Suppressor macrophage (primary cell): ENCODE data around the gene R3HDML.

Experiments
- DNase-seq, 4 experiments: peaks; one replicate each; pipeline ENCODE4 v3.0.0-alpha.2; 2020 to 2022

R3HDML gene

DNA sequence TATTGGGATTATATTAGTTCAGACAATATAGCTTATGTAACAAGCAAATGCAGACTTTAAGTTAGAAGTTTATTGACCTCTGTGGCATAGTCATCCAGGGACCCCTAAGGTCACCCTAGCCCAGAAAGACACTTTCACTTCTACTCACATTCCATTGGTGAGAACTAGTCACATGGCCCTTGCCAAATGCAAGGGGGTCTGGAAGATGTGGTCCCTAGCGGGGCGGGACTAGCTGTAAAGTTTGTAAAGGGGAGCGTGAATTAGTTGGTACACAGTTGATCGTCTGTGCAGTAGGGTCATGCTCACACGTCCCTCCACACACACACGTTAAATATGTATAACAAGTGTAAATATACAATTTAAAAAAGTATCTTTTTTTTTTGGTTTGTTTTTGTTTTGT is 27.9 kb downstream of the R3HDML start:
- no peak for DNase-seq

DNA sequence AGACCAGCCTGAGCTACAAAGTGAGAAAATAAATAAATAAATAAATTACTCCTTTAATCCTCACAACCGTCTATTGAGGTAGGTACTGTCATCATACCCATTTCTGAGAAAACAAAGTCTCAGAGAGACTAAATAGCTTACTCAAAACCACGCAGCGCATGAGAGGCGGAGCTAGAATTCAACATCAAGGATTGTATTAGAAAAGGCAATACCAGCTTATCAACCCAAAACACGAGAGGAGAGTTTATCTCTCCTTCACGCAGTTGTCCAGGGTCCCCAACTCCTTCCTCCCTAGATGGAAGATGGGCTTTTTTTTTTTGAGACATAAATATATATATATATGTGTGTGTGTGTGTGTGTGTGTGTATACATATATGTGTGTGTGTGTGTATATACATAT is 30.9 kb downstream of the R3HDML start:
- no peak for DNase-seq

DNA sequence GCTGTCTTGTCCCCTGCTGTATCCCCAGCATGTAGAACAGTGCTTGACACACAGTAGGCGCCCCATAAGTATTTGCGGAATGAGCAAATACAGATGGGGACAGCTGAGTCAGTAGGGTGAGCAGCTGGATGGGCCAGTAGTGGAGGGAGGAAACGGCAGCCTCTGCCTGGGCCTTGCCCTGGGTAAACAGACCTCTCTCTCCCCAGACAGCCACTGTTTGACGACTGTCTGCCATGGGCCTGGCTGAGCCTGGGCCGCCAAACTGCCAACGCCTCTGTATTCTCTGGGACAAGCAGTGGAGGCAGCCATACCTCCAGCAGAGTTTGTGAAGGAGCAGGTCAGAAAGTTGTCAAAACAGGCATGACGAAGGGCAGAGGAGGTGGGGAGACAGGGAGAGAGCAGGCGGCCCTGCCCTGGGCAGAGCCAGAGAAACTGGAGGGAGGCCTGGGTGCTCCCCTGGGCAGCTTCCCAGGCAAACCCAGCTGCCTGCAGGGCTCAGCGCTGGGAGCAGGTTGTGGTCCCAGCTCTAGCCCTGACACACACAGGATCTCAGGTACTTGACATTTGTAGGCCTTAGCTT is 33.9 kb downstream of the R3HDML start:
- DNase-seq = no peak

DNA sequence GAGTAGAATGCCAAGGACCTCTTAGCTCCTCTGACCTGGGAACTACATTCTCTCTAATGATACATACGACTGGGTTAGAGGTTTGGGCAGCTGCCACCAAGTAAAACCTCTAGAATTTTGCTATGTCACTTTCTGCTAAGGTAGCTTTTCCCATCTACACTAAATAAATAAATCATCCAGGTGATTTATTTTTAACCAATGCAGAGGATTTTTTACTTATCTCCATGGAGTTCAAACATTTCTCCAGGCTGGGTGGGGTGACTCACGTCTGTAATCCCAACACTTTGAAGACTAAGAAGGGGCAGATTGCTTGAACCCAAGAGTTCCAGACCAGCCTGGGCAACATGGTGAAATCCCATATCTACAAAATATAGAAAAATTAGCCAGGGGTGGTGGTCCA is 45.8 kb downstream of the R3HDML start:
- no peak for DNase-seq

DNA sequence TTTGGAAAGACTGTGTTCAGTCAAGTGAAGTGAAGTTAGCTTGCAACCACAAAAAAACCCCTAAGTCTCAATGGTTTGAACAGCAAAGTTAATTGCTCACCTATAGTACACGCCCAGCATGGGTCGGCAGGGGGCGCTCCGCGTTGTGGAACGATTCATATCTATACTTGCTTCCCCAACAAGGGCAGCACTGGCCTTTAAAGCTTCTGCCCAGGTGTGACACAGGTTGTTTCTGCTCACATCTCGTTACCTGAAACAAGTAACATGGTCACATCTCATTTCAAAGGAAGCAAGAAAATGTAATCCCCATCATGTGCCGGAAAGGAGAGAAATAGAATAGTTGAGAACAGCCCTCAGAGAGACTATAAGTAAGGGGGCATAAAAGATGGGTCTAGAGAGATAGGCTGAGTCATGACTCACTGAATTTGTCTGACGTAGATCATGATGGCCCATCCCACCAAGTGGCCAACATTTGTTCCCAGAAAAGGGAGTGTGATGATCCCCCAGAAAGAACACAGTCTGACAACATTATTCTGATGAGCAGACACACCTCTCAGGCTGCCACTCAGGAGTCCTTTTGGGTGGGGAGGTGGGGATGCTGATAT is 47.7 kb downstream of the R3HDML start:
- peak; percentile 71 to 92 (median 85) for DNase-seq

- peak; percentile 70 to 88 (median 76) for DNase-seq
Measured at GRCh38 chr20:44388466-44389023, 51.7 kb downstream of the R3HDML start.

- DNase-seq = no peak
Measured at GRCh38 chr20:44389871-44390270, 53.0 kb downstream of the R3HDML start.

- no peak for DNase-seq
Measured at GRCh38 chr20:44390280-44390679, 53.4 kb downstream of the R3HDML start.

DNA sequence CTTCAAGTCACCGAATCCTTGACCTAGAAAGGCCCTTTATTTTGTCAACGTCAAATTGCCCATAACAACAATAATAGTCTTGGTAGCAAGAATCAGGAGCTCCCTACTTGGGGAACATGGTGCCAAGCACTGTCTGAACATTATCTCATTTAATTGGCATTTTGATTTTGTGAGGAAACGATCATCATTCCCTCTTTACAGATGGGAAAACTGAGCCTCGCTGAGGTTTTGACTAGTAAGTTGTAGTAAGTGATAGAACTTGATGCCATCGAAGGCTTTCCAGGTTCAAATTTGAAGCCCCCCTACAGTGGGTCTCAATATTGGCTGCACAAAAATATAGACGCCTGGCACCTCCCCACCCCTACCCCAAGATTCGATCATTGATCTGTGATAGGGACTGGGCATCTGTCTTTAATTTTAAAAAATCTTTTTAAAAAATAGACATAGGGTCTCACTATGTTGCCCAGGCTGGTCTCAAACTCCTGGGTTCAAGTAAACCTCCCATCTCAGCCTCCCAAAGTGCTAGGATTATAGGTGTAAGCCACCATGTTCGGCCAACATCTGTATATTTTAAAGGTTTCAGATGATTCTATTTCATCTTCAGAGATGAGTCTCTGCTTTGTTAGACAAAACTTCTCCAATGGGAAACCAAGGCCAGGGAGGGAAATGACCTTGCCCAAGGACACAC is 55.4 kb downstream of the R3HDML start:
- no peak for DNase-seq

DNA sequence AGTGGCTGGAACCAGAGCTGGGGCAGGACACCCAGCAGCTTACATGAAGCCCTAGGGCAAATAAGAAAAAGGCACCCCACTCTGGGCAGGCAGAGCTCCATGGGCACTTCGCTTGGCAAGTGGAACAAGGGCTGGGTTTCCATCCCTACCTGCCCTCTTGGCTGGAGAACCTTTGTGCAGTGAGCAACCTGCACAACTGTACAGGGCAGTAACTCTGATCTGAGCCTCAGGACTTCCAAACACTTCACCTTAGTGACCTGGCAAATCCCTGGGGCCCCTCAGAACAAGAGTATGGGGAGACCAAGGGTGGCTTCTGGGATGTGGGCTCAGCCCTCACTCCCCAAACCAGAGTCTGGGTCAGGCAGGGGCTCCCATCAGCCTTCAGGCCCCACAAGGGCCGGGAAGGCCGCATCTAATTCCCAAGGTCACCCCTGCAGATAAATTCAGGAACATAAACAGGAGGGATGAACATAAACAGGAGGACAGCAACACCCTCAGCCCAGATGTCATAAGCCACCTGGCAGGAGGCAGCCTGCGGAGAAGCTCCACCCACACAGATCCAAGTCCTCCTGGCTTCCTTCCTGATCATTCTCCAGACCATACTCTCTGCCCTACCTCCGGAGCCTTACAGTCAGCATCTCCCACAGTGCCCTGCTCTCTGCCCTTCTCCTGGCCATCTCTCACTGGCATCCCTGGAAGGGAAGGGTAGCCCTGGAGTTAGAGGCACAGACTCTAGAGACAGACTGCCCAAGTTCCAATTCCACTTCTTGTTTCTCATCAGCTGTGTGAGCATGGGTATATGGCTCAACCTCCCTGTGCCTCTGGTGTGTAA is 56.1 kb downstream of the R3HDML start:
- no peak for DNase-seq

DNA sequence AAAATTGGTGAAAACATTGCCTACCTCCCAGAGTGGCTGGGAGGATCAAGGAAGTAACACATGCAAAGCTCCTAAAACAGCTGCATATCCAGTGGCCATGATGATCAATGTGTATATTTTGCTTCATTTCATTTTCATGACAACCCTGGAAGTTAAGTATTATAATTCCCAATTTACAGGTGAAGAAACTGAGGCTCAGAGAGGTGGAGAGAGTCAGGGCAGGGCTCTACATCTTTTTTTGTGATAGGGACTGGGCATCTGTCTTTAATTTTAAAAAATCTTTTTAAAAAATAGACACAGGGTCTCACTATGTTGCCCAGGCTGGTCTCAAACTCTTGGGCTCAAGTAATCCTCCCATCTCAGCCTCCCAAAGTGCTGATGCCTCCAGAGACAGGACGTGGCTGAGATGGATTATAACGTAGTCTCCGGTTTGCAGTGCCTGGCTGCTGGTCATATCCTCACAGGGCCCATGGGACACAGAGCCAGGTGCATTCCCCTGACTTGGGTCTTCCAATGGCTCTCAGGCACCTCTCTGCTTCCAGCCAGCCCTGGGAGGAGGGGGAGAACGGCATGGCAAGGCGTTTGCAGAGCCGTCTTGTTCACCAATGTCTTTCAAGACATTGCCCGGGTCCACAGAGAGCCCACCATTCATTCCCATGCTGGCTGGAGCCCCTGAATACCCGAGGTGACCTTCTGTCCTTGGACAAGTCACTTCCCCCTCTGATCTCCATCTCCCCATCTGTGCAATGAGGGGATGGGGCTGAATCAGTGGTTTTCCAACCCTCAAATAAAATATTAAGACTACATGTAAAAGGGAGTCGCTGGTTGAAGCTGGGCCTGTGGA is 57.0 kb downstream of the R3HDML start:
- no peak for DNase-seq

DNA sequence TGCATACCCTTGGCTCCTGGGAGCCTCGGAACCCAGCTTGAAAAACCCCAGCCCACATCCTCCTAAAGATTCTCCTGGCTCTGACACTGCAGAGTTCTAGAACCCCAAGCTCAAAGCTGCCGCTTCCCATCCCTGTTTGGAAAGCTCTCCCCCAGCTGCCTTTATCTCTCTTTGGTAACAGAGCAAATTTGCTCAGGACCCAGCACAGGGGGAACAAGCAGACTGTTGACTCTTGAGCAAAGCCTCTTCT is 57.5 kb downstream of the R3HDML start:
- no peak for DNase-seq

DNA sequence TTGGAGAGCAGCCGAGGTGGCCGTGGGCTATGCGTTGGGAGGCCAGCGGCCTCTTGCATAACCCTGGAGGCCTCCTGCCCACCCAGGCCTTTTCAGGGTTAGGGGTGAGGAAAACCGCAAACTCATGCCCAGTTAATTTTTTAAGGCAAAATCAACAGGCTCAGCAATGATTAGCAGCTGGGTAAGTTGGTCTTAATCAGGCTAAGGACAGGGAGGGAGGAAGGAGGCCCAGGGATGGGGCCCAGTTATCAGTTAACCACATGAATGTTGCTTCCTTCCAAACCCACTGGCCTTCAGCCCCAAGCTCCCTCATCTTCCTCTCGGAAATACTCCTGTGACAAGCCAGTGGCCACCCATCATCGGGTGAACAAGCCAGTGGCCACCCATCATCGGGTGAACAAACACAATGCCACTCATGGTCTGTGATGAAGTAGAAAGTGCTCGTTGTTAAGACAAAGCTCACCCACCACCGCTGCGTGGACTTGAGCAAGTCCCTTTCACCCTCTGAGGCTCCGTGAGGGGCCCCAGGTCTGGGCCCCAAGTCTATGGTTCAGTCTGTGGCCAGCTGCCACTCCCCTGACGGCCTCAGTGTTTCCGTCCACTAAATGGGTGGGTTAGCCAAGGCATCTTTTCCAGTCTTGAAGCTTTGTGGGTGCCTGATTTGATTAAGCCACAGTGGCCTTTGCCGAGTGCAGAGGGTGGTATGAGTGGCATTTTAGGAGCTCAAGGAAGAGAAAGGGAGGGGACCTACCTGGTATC is 58.0 kb downstream of the R3HDML start:
- DNase-seq = peak in 1 of 4 experiments; percentile 8

- no peak for DNase-seq
Measured at GRCh38 chr20:44395461-44396340, 58.9 kb downstream of the R3HDML start.

DNA sequence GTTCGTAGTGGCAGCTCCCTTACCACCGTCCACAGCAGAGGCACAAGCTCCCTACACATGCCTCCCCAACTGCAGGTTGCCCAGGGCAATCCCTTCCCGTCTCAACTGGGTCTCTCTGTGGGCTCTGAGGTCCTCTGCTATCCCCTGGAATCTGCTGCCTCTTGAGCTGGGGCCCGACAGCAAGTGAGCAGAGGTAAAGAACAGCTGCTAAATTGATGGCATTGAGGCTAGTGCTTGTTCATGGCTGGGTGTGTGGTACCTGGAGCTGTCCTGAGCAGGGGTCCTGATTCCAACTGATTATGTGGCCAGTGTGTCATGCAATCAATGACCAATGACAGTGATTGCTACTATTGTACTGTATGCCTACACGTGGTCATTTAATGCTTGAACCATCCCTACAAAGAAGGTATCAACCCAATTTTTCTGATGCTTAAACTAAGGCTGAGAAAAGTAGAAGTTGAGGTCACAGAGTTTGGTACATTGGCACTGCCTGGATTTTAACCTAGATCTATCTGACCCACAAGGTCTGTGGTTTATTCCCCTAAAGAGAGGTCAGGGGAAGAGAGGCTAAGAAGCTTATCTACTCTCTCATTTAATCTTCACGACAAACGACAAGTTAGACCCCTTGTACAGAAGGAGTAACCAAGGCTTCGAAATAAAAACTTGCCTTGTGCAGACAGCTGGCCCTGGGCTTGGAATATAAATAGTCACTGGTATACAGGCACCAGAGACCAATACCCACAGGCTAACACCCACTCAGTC is 59.7 kb downstream of the R3HDML start:
- no peak for DNase-seq

- DNase-seq = no peak
Measured at GRCh38 chr20:44398335-44398734, 61.5 kb downstream of the R3HDML start.

GRCh38 chr20:44399446-44399845 is 62.6 kb downstream of the R3HDML start:
- no peak for DNase-seq

DNA sequence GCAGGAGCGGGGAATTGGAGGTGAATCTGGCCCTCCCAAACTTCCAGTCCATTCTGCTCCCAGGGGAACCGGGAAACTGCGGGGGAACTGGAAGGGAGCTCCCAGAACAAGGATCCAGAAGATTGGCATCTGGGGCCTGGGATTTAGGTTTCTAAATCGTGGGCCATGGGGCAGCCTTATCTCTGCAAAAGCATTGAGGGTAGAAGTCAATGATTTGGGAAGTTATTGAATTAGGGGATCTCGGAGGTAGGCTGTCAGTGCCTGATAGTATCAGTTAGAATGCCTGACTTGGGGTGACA is 63.8 kb downstream of the R3HDML start:
- DNase-seq = no peak
